Endothelial cell of umbilical vein (primary cell): ENCODE measurements around the gene CRYL1.

Source experiments
- CTCF ChIP-seq, 2 donors: IDR thresholded peaks; 1 replicate in 1 of 2; 2 replicates in 1 of 2; pipeline ENCODE4 v1.5.1; 2011; ENCODE audit warnings: low read length in 2 of 2, mild to moderate bottlenecking in 2 of 2, moderate library complexity in 2 of 2, control low read depth in 1 of 2, inconsistent platforms in 1 of 2, low read depth in 1 of 2; ENCODE audit not compliant: insufficient read depth in 1 of 2; ENCODE audit errors: extremely low read depth in 1 of 2
- FOS ChIP-seq: IDR thresholded peaks from 2 replicates; pipeline ENCODE4 v1.6.1; 2011; ENCODE audit warnings: mild to moderate bottlenecking, low read length, moderate library complexity, borderline replicate concordance; ENCODE audit not compliant: insufficient read depth
- POLR2AphosphoS5 ChIP-seq: IDR thresholded peaks from 2 replicates; pipeline ENCODE4 v1.6.1; 2012; ENCODE audit warnings: low read depth, mild to moderate bottlenecking, control low read depth, low read length, moderate library complexity; ENCODE audit not compliant: insufficient read depth

GRCh38 chr13:20441056-20441455 lies 84.6 kb downstream of the CRYL1 start:
- TF ChIP-seq CTCF (IDR thresholded peaks at IDR 0.05; ENCODE audit: extremely low read depth in 1 of 2, insufficient read depth in 1 of 2, low read depth in 1 of 2, low read length in 2 of 2) (no peak), POLR2AphosphoS5 (no peak), FOS (no peak)
